ENCODE results near the gene MOAP1.
"Not testable (repeated sequence)": the region's sequence is repeated elsewhere in the genome, so short reads cannot be mapped to it uniquely, and the experiment has no call there.

MOAP1 gene, protein sequence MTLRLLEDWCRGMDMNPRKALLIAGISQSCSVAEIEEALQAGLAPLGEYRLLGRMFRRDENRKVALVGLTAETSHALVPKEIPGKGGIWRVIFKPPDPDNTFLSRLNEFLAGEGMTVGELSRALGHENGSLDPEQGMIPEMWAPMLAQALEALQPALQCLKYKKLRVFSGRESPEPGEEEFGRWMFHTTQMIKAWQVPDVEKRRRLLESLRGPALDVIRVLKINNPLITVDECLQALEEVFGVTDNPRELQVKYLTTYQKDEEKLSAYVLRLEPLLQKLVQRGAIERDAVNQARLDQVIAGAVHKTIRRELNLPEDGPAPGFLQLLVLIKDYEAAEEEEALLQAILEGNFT

GRCh38 chr14:93184391-93185348, at the start of gene MOAP1, which contains the start of gene LYSET:
MOAP1 (minus strand) TSS chr14:93184897; CDS start chr14:93184242, 655 bp downstream.
LYSET (plus strand) TSS chr14:93185317; CDS start chr14:93185406, 89 bp downstream.
- Mint-ChIP-seq H3K9me3 (no peaks in the 10 kb centered on the region), H3K27ac (peak within 1 kb of the TSS; percentile 99), H3K27me3 (ENCODE audit: low read depth, poor library complexity) (peaks cover 6% of the 10 kb centered on the region), H3K4me1 (peaks cover 21% of the 10 kb centered on the region), H3K36me3 (ENCODE audit: low read depth) (no peaks in the 10 kb centered on the region), H3K4me3 (peak within 1 kb of the TSS; percentile 98)
- TF ChIP-seq, protein P1, sequence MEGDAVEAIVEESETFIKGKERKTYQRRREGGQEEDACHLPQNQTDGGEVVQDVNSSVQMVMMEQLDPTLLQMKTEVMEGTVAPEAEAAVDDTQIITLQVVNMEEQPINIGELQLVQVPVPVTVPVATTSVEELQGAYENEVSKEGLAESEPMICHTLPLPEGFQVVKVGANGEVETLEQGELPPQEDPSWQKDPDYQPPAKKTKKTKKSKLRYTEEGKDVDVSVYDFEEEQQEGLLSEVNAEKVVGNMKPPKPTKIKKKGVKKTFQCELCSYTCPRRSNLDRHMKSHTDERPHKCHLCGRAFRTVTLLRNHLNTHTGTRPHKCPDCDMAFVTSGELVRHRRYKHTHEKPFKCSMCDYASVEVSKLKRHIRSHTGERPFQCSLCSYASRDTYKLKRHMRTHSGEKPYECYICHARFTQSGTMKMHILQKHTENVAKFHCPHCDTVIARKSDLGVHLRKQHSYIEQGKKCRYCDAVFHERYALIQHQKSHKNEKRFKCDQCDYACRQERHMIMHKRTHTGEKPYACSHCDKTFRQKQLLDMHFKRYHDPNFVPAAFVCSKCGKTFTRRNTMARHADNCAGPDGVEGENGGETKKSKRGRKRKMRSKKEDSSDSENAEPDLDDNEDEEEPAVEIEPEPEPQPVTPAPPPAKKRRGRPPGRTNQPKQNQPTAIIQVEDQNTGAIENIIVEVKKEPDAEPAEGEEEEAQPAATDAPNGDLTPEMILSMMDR (IDR thresholded peaks at IDR 0.05), result peak; percentile 10
- DNase-seq, result peak; percentile 88

- not testable (repeated sequence) for DNase-seq; H3K4me3 Mint-ChIP-seq; H3K36me3 Mint-ChIP-seq (ENCODE audit: low read depth); H3K4me1 Mint-ChIP-seq; H3K9me3 Mint-ChIP-seq; H3K27ac Mint-ChIP-seq
- peaks cover 12% of the 10 kb centered on the region for H3K27me3 Mint-ChIP-seq (ENCODE audit: low read depth, poor library complexity)
Observed at GRCh38 chr14:93233078-93233477, 48.4 kb upstream of the MOAP1 start.

- H3K27me3 Mint-ChIP-seq (ENCODE audit: low read depth, poor library complexity), result peaks cover 12% of the 10 kb centered on the region
- no peak for DNase-seq
- no peaks in the 10 kb centered on the region for H3K4me1 Mint-ChIP-seq
- TF ChIP-seq, protein P1 (IDR thresholded peaks at IDR 0.05), result no peak
- H3K27ac Mint-ChIP-seq, result no peak overlapping the region
- no peaks in the 10 kb centered on the region for H3K9me3 Mint-ChIP-seq
- no peak overlapping the region for H3K4me3 Mint-ChIP-seq
- H3K36me3 Mint-ChIP-seq (ENCODE audit: low read depth), result peaks cover 19% of the 10 kb centered on the region
Observed at GRCh38 chr14:93232159-93232558, 47.5 kb upstream of the MOAP1 start.

- DNase-seq, result no peak
- H3K27ac Mint-ChIP-seq, result no peak overlapping the region
- no peaks in the 10 kb centered on the region for H3K4me1 Mint-ChIP-seq
- H3K9me3 Mint-ChIP-seq, result no peaks in the 10 kb centered on the region
- H3K27me3 Mint-ChIP-seq (ENCODE audit: low read depth, poor library complexity), result peaks cover 12% of the 10 kb centered on the region
- H3K4me3 Mint-ChIP-seq, result no peak overlapping the region
- TF ChIP-seq, protein P1 (IDR thresholded peaks at IDR 0.05), result no peak
- H3K36me3 Mint-ChIP-seq (ENCODE audit: low read depth), result peaks cover 24% of the 10 kb centered on the region
Observed at GRCh38 chr14:93231129-93231979, 46.7 kb upstream of the MOAP1 start.

GRCh38 chr14:93230539-93230938, 45.8 kb upstream of the MOAP1 start:
- Mint-ChIP-seq H3K27ac (peak overlapping the region; percentile 45), H3K4me1 (no peaks in the 10 kb centered on the region), H3K4me3 (no peak overlapping the region), H3K9me3 (no peaks in the 10 kb centered on the region), H3K27me3 (ENCODE audit: low read depth, poor library complexity) (peaks cover 9% of the 10 kb centered on the region), H3K36me3 (ENCODE audit: low read depth) (peaks cover 32% of the 10 kb centered on the region)
- TF ChIP-seq, protein P1 (IDR thresholded peaks at IDR 0.05), result no peak
- no peak for DNase-seq
